ENCODE data around the gene SPSB3. TPM values are rescaled to one million over a fixed set of nuclear protein-coding genes. Genes with fewer than 3 reads are reported as not detected.

Gene SPSB3
- total RNA-seq, 1 donor from 2014 or later = 50.0 TPM

GRCh38 chr16:1751946-1752345, 30.4 kb downstream of the SPSB3 start:
- no peak for TF ChIP-seq CTCF (IDR thresholded peaks at IDR 0.05; ENCODE audit: unreplicated experiment)
- H3K4me3 Mint-ChIP-seq = no peak overlapping the region
- H3K4me1 Mint-ChIP-seq = no peaks in the 10 kb centered on the region
- DNase-seq (ENCODE audit: low spot score in 2 of 2, unreplicated experiment in 2 of 2) = no peak
- no peaks in the 10 kb centered on the region for H3K27me3 Mint-ChIP-seq (ENCODE audit: low read depth)
- no peaks in the 10 kb centered on the region for H3K9me3 Mint-ChIP-seq
- H3K36me3 Mint-ChIP-seq = peaks cover 7% of the 10 kb centered on the region
- H3K27ac Mint-ChIP-seq = no peak overlapping the region

- Mint-ChIP-seq H3K4me1 (peaks cover 12% of the 10 kb centered on the region), H3K9me3 (no peaks in the 10 kb centered on the region), H3K27me3 (ENCODE audit: low read depth) (no peaks in the 10 kb centered on the region), H3K27ac (no peak overlapping the region), H3K4me3 (no peak overlapping the region), H3K36me3 (peaks cover 8% of the 10 kb centered on the region)
- no peak for DNase-seq (ENCODE audit: low spot score in 2 of 2, unreplicated experiment in 2 of 2)
- no peak for TF ChIP-seq CTCF (IDR thresholded peaks at IDR 0.05; ENCODE audit: unreplicated experiment)
Measured at GRCh38 chr16:1749152-1750117, 32.9 kb downstream of the SPSB3 start.

- TF ChIP-seq CTCF (IDR thresholded peaks at IDR 0.05; ENCODE audit: unreplicated experiment) = no peak
- peaks cover 8% of the 10 kb centered on the region for H3K36me3 Mint-ChIP-seq
- H3K4me1 Mint-ChIP-seq = peaks cover 12% of the 10 kb centered on the region
- H3K9me3 Mint-ChIP-seq = no peaks in the 10 kb centered on the region
- H3K27ac Mint-ChIP-seq = no peak overlapping the region
- DNase-seq (ENCODE audit: low spot score in 2 of 2, unreplicated experiment in 2 of 2) = no peak
- no peaks in the 10 kb centered on the region for H3K27me3 Mint-ChIP-seq (ENCODE audit: low read depth)
- H3K4me3 Mint-ChIP-seq = no peak overlapping the region
Measured at GRCh38 chr16:1747934-1748333, 34.4 kb downstream of the SPSB3 start.

GRCh38 chr16:1746693-1747195, 35.6 kb downstream of the SPSB3 start:
- H3K4me3 Mint-ChIP-seq = no peak overlapping the region
- no peak for TF ChIP-seq CTCF (IDR thresholded peaks at IDR 0.05; ENCODE audit: unreplicated experiment)
- H3K4me1 Mint-ChIP-seq = peaks cover 12% of the 10 kb centered on the region
- H3K27me3 Mint-ChIP-seq (ENCODE audit: low read depth) = no peaks in the 10 kb centered on the region
- peak overlapping the region; percentile 92 for H3K27ac Mint-ChIP-seq
- DNase-seq (ENCODE audit: low spot score in 2 of 2, unreplicated experiment in 2 of 2) = no peak
- H3K36me3 Mint-ChIP-seq = peaks cover 6% of the 10 kb centered on the region
- H3K9me3 Mint-ChIP-seq = no peaks in the 10 kb centered on the region

GRCh38 chr16:1745900-1746692, 36.3 kb downstream of the SPSB3 start:
- DNase-seq (ENCODE audit: low spot score in 2 of 2, unreplicated experiment in 2 of 2) = no peak
- H3K4me3 Mint-ChIP-seq = no peak overlapping the region

More at GRCh38 chr16:1745900-1746692, 36.3 kb downstream of the SPSB3 start:
- Mint-ChIP-seq H3K27me3 (ENCODE audit: low read depth) (no peaks in the 10 kb centered on the region), H3K4me1 (peaks cover 12% of the 10 kb centered on the region), H3K27ac (peak overlapping the region; percentile 92), H3K36me3 (peaks cover 6% of the 10 kb centered on the region), H3K9me3 (no peaks in the 10 kb centered on the region)
- no peak for TF ChIP-seq CTCF (IDR thresholded peaks at IDR 0.05; ENCODE audit: unreplicated experiment)
